GM12891 (cell line): Measurements from ENCODE around the gene CTLA4.

Experiments
- PAX5 ChIP-seq: IDR thresholded peaks from 2 replicates; pipeline ENCODE4 v1.6.1; 2011; ENCODE audit warnings: low read length, moderate library complexity, mild to moderate bottlenecking; ENCODE audit not compliant: insufficient read depth, severe bottlenecking
- POLR2A ChIP-seq: IDR thresholded peaks from 2 replicates; pipeline ENCODE4 v1.6.1; 2011; ENCODE audit warnings: low read depth, low read length, control low read depth
- POLR2AphosphoS5 ChIP-seq: IDR thresholded peaks from 2 replicates; pipeline ENCODE4 v1.6.1; 2011; ENCODE audit warnings: low read depth, low read length, control low read depth
- POU2F2 ChIP-seq: IDR thresholded peaks from 2 replicates; pipeline ENCODE4 v1.6.1; 2011; ENCODE audit warnings: low read depth, mild to moderate bottlenecking, control low read depth, low read length, moderate library complexity
- SPI1 ChIP-seq: IDR thresholded peaks from 2 replicates; pipeline ENCODE4 v1.6.1; 2011; ENCODE audit warnings: low read depth, low read length, control low read depth
- TAF1 ChIP-seq: IDR thresholded peaks from 2 replicates; pipeline ENCODE4 v1.6.1; 2011; ENCODE audit warnings: low read depth, low read length, control low read depth

DNA sequence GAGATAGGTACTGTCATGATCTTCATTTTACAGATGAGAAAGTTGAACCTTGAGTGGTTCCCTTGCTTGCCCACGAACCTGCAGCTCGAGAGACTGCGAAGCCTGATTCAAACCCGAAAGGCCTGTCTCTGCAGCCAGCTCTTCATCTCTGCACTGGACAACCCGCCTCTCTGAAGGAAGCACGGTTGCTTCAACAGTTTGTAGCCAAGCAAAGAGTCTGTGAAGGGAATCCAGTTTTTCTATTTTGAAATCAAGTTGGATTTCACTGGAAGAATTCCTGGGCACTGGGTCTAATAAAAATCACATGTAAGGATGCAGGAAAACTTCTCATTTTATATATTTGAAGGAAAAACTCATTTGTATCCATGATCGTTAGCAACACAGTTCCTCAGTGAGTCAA, 47.7 kb downstream of the CTLA4 start:
- TF ChIP-seq POLR2A (no peak), TAF1 (no peak), POLR2AphosphoS5 (no peak), POU2F2 (no peak), SPI1 (no peak), PAX5 (no peak)
